SK-N-SH (cell line): Measurements from ENCODE around the gene TMEM256. TPM values are rescaled to one million over a fixed set of nuclear protein-coding genes. Genes with fewer than 3 reads are reported as not detected.

ENCODE experiments used
- CTCF ChIA-PET: fragments of 300-600, 350-600 bp; formaldehyde crosslinking; extraction: SDS; loops from one replicate; lab custom pipeline; 2021; lab: Yijun Ruan, JAX
- POLR2A ChIA-PET: fragments of 350-600 bp; sonication (Branson Sonifier 250); formaldehyde crosslinking; extraction: SDS; loops from one replicate; lab custom pipeline; 2020; ENCODE audit warnings: antibody characterized with exemption, inconsistent platforms; lab: Yijun Ruan, JAX
- DNase-seq: peaks from one replicate; pipeline ENCODE4 v3.0.0; 2012
- H2AFZ ChIP-seq: fragments of 200-600 bp; sonication (generic); 2 replicates; pipeline ENCODE4 v1.8.1; 2016; ENCODE audit warnings: antibody characterized with exemption, mild to moderate bottlenecking, low read depth
- H3F3A ChIP-seq: fragments of 200-600 bp; sonication (generic); replicated peaks from 2 replicates; pipeline ENCODE3; 2016; ENCODE audit warnings: antibody characterized with exemption, mild to moderate bottlenecking; ENCODE audit not compliant: insufficient read depth
- H3K27ac ChIP-seq, 2 experiments: fragments of 200-500 bp in 1 of 2; fragments of 200-600 bp in 1 of 2; sonication (Bioruptor generic) in 1 of 2; sonication (generic), shearing (Covaris generic) in 1 of 2; 2 replicates each; pipeline versions ENCODE4 v1.5.1 to v1.6.1; 2014 to 2016; ENCODE audit warnings: low read depth in 2 of 2, inconsistent platforms in 1 of 2, low read length in 1 of 2, mild to moderate bottlenecking in 1 of 2, mixed read lengths in 1 of 2
- H3K27me3 ChIP-seq: fragments of 200-600 bp; sonication (generic), shearing (Covaris generic); 2 replicates; pipeline ENCODE4 v1.6.1; 2016; ENCODE audit warnings: mixed run types; ENCODE audit not compliant: insufficient read depth
- H3K36me3 ChIP-seq, 2 experiments: fragments of 200-500 bp in 1 of 2; fragments of 200-600 bp in 1 of 2; sonication (Bioruptor generic) in 1 of 2; sonication (generic) in 1 of 2; replicated peaks in 1 of 2; 2 replicates each; pipeline versions ENCODE3 to v1.5.1; 2014 to 2016; ENCODE audit warnings: low read length in 1 of 2, mild to moderate bottlenecking in 1 of 2; ENCODE audit not compliant: insufficient read depth in 2 of 2, control insufficient read depth in 1 of 2
- H3K4me1 ChIP-seq, 2 experiments: fragments of 200-500 bp in 1 of 2; fragments of 200-600 bp in 1 of 2; sonication (Bioruptor generic) in 1 of 2; sonication (generic), shearing (Covaris generic) in 1 of 2; 2 replicates each; pipeline versions ENCODE4 v1.5.1 to v1.6.1; 2014 to 2016; ENCODE audit warnings: low read depth in 1 of 2, low read length in 1 of 2, mixed run types in 1 of 2; ENCODE audit not compliant: insufficient read depth in 2 of 2, control insufficient read depth in 1 of 2
- H3K4me2 ChIP-seq: fragments of 200-600 bp; sonication (generic), shearing (Covaris generic); 2 replicates; pipeline ENCODE4 v1.6.1; 2017; ENCODE audit warnings: mixed run types
- H3K4me3 ChIP-seq, 2 experiments: fragments of 200-500 bp in 1 of 2; fragments of 200-600 bp in 1 of 2; sonication (Bioruptor generic) in 1 of 2; sonication (generic), shearing (Covaris generic) in 1 of 2; 2 replicates each; pipeline versions ENCODE4 v1.5.1 to v1.8.1; 2014 to 2016; ENCODE audit warnings: low read depth in 2 of 2, inconsistent platforms in 1 of 2, low read length in 1 of 2, mild to moderate bottlenecking in 1 of 2, mixed read lengths in 1 of 2, moderate library complexity in 1 of 2
- H3K79me2 ChIP-seq: fragments of 200-600 bp; sonication (generic); 2 replicates; pipeline ENCODE4 v1.8.1; 2017; ENCODE audit warnings: mild to moderate bottlenecking; ENCODE audit not compliant: insufficient read depth
- H3K9ac ChIP-seq: fragments of 200-600 bp; sonication (generic); 2 replicates; pipeline ENCODE4 v1.6.1; 2017; ENCODE audit warnings: mixed run types
- H3K9me2 ChIP-seq: fragments of 200-600 bp; sonication (generic); 2 replicates; pipeline ENCODE4 v1.6.1; 2017; ENCODE audit warnings: mixed run types
- H3K9me3 ChIP-seq: fragments of 200-600 bp; sonication (generic); 2 replicates; pipeline ENCODE4 v1.6.1; 2017; ENCODE audit warnings: mixed run types, mild to moderate bottlenecking, moderate library complexity
- H4K20me1 ChIP-seq: fragments of 200-600 bp; sonication (generic); 2 replicates; pipeline ENCODE4 v1.6.1; 2017; ENCODE audit warnings: mild to moderate bottlenecking, mixed run types; ENCODE audit not compliant: insufficient read depth
- EZH2phosphoT487 ChIP-seq: fragments of 200-600 bp; sonication (generic); IDR thresholded peaks from 2 replicates; pipeline ENCODE4 v1.6.1; 2017; ENCODE audit warnings: low read depth, mixed run types, mild to moderate bottlenecking, antibody characterized with exemption, moderate library complexity, borderline replicate concordance
- FOSL2 ChIP-seq: IDR thresholded peaks from 2 replicates; pipeline ENCODE4 v1.4.0; 2012; ENCODE audit warnings: low read depth, mild to moderate bottlenecking, moderate library complexity, borderline replicate concordance
- FOXJ3 ChIP-seq: sonication (generic); formaldehyde crosslinking; IDR thresholded peaks from 2 replicates; pipeline ENCODE4 v1.5.1; 2020; ENCODE audit warnings: mild to moderate bottlenecking, missing genetic modification reagents
- FOXM1 ChIP-seq: IDR thresholded peaks from 2 replicates; pipeline ENCODE4 v1.4.0; 2012; ENCODE audit warnings: low read depth, mild to moderate bottlenecking
- GATA2 ChIP-seq: sonication (generic); formaldehyde crosslinking; IDR thresholded peaks from 2 replicates; pipeline ENCODE4 v1.5.0; 2020; ENCODE audit warnings: mild to moderate bottlenecking, missing genetic modification reagents
- NFIC ChIP-seq: IDR thresholded peaks from 2 replicates; pipeline ENCODE4 v1.4.0; 2012; ENCODE audit warnings: borderline replicate concordance
- NRF1 ChIP-seq: IDR thresholded peaks from 2 replicates; pipeline ENCODE4 v1.6.1; 2012; ENCODE audit warnings: low read depth, mild to moderate bottlenecking, low read length
- RAD21 ChIP-seq: IDR thresholded peaks from 2 replicates; pipeline ENCODE4 v1.6.1; 2012; ENCODE audit warnings: mild to moderate bottlenecking, low read length
- RCOR1 ChIP-seq: fragments of 150-350 bp; IDR thresholded peaks from 2 replicates; pipeline ENCODE4 v1.6.1; 2017; ENCODE audit warnings: antibody characterized with exemption, low read length
- RXRA ChIP-seq: IDR thresholded peaks from 2 replicates; pipeline ENCODE4 v1.4.0; 2012; ENCODE audit warnings: low read depth, mild to moderate bottlenecking, borderline replicate concordance
- SIN3A ChIP-seq: IDR thresholded peaks from 2 replicates; pipeline ENCODE4 v1.6.1; 2012; ENCODE audit warnings: low read depth, mild to moderate bottlenecking, low read length, moderate library complexity, borderline replicate concordance
- TCF12 ChIP-seq: IDR thresholded peaks from 2 replicates; pipeline ENCODE4 v1.4.0; 2012
- TEAD4 ChIP-seq: IDR thresholded peaks from 2 replicates; pipeline ENCODE4 v1.4.0; 2012; ENCODE audit warnings: mild to moderate bottlenecking, borderline replicate concordance; ENCODE audit not compliant: insufficient read depth
- WGBS: methylation state at CpG from one replicate; pipeline ENCODE4 v1.1.6; 2017; ENCODE audit warnings: low lambda C conversion rate; 5-methylcytosine and 5-hydroxymethylcytosine counted together
- polyA plus RNA-seq, 3 experiments: library from polyadenylated mRNA; depleted of rRNA; stranded (reverse); fragments of >200 nt; gene quantifications; 2 replicates each; pipeline ENCODE4 v1.2.3, GENCODE V29; 2012
- TF ChIP-seq, protein P1 (sequence below): fragments of 150-350 bp; IDR thresholded peaks from 2 replicates; pipeline ENCODE4 v1.6.1; 2017; ENCODE audit warnings: antibody characterized with exemption, low read length, low read depth, borderline replicate concordance
- TF ChIP-seq, protein P2 (sequence below): IDR thresholded peaks from 2 replicates; pipeline ENCODE4 v1.4.0; 2012; ENCODE audit warnings: low read depth
- TF ChIP-seq, protein P3 (sequence below): IDR thresholded peaks from 2 replicates; pipeline ENCODE4 v1.6.1; 2012; ENCODE audit warnings: mild to moderate bottlenecking, low read depth, low read length, moderate library complexity
- TF ChIP-seq, protein P4 (sequence below): IDR thresholded peaks from 2 replicates; pipeline ENCODE4 v1.4.0; 2012; ENCODE audit warnings: low read depth, borderline replicate concordance
- TF ChIP-seq, protein P5 (sequence below): fragments of 150-350 bp; IDR thresholded peaks from 2 replicates; pipeline ENCODE4 v1.6.1; 2016; ENCODE audit warnings: mild to moderate bottlenecking, low read depth, low read length
- TF ChIP-seq, protein P6 (sequence below): IDR thresholded peaks from 2 replicates; pipeline ENCODE4 v1.4.0; 2012; ENCODE audit warnings: low read depth, borderline replicate concordance

The TMEM256 gene
- polyA plus RNA-seq, 1 of the 3 experiments (the other 2 are of a cell fraction), result 213 TPM

DNA sequence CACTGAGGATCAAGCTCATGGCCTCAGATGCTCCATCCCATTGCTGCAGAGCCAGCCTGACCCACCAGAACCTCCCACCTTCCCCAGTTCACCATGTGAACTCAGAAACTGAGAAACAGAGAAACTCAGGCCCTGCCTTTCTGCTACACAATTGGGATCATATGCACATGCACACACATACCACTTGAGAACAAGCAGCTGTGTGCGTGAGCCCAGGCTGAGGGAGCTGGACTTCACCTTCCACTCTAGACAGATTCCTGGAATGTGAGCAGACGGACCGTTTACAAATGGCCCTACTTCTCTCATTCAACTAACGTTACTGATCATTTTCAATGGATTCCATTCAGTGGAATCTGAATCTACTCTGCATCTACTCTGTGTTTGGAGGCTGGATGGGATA lies 19.8 kb upstream of the TMEM256 start (continued):
- TF ChIP-seq RXRA, result no peak
- TF ChIP-seq, protein P1, sequence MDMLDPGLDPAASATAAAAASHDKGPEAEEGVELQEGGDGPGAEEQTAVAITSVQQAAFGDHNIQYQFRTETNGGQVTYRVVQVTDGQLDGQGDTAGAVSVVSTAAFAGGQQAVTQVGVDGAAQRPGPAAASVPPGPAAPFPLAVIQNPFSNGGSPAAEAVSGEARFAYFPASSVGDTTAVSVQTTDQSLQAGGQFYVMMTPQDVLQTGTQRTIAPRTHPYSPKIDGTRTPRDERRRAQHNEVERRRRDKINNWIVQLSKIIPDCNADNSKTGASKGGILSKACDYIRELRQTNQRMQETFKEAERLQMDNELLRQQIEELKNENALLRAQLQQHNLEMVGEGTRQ, result no peak
- no peak for TF ChIP-seq FOXJ3 (CRISPR knock-in tag)
- TF ChIP-seq, protein P2, sequence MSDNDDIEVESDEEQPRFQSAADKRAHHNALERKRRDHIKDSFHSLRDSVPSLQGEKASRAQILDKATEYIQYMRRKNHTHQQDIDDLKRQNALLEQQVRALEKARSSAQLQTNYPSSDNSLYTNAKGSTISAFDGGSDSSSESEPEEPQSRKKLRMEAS, result no peak
- TF ChIP-seq EZH2phosphoT487, result no peak

DNA sequence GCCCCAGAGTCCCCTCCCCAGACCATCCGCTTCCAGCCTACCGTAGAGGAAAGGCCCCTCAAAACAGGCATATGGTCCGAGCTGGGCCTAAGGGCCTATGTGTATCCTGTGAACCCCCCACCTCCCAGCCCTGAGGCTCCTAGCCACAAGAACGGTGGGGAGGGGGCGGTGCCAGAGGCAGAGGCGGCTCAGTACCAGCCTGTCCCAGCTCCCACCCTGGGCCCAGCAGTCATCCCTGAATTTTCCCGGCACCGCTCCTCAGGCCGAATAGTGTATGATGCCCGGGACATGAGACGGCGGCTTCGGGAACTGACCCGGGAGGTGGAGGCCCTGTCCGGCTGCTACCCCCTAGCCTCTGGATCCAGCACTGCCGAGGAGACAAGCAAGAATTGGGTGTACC lies 17.3 kb upstream of the TMEM256 start:
- WGBS, result 98% methylated on average over 16 of the region's 16 CpGs
- Histone ChIP-seq H3K4me2 (no peak overlapping the region), H2AFZ (no peak overlapping the region), H4K20me1 (no peaks in the 10 kb centered on the region), H3K9me2 (no peaks in the 10 kb centered on the region), H3K4me3 (no peak overlapping the region), H3K79me2 (no peaks in the 10 kb centered on the region), H3F3A (no peaks in the 10 kb centered on the region), H3K27ac (no peak overlapping the region), H3K9ac (no peak overlapping the region), H3K9me3 (no peaks in the 10 kb centered on the region), H3K27me3 (no peaks in the 10 kb centered on the region), H3K4me1 (no peaks in the 10 kb centered on the region; a peak in 1 of 4 replicates), H3K36me3 (peaks cover 0 to 12% of the 10 kb centered on the region in 2 experiments)
- no peak for DNase-seq
- ChIA-PET CTCF (interaction anchor here (1.2 to 1.4 kb wide), 3 partner anchors 11 to 18 kb away, joined by 3 to 6 read pairs (median 5); partner anchors contain the start of gene FGF11), POLR2A (interaction anchor here (0.6 to 0.8 kb wide), 2 partner anchors 17 to 115 kb away, joined by 4 to 6 read pairs; partner anchors contain the start of gene TMEM256)
- no peak for TF ChIP-seq RXRA
- TF ChIP-seq, protein P3, sequence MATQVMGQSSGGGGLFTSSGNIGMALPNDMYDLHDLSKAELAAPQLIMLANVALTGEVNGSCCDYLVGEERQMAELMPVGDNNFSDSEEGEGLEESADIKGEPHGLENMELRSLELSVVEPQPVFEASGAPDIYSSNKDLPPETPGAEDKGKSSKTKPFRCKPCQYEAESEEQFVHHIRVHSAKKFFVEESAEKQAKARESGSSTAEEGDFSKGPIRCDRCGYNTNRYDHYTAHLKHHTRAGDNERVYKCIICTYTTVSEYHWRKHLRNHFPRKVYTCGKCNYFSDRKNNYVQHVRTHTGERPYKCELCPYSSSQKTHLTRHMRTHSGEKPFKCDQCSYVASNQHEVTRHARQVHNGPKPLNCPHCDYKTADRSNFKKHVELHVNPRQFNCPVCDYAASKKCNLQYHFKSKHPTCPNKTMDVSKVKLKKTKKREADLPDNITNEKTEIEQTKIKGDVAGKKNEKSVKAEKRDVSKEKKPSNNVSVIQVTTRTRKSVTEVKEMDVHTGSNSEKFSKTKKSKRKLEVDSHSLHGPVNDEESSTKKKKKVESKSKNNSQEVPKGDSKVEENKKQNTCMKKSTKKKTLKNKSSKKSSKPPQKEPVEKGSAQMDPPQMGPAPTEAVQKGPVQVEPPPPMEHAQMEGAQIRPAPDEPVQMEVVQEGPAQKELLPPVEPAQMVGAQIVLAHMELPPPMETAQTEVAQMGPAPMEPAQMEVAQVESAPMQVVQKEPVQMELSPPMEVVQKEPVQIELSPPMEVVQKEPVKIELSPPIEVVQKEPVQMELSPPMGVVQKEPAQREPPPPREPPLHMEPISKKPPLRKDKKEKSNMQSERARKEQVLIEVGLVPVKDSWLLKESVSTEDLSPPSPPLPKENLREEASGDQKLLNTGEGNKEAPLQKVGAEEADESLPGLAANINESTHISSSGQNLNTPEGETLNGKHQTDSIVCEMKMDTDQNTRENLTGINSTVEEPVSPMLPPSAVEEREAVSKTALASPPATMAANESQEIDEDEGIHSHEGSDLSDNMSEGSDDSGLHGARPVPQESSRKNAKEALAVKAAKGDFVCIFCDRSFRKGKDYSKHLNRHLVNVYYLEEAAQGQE, result no peak
- no peak for TF ChIP-seq TEAD4
- TF ChIP-seq TCF12, result no peak
- TF ChIP-seq, protein P1, result no peak
- no peak for TF ChIP-seq NFIC
- no peak for TF ChIP-seq SIN3A
- TF ChIP-seq, protein P4, sequence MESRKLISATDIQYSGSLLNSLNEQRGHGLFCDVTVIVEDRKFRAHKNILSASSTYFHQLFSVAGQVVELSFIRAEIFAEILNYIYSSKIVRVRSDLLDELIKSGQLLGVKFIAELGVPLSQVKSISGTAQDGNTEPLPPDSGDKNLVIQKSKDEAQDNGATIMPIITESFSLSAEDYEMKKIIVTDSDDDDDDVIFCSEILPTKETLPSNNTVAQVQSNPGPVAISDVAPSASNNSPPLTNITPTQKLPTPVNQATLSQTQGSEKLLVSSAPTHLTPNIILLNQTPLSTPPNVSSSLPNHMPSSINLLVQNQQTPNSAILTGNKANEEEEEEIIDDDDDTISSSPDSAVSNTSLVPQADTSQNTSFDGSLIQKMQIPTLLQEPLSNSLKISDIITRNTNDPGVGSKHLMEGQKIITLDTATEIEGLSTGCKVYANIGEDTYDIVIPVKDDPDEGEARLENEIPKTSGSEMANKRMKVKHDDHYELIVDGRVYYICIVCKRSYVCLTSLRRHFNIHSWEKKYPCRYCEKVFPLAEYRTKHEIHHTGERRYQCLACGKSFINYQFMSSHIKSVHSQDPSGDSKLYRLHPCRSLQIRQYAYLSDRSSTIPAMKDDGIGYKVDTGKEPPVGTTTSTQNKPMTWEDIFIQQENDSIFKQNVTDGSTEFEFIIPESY, result no peak
- TF ChIP-seq NRF1, result no peak
- TF ChIP-seq FOSL2, result no peak
- TF ChIP-seq, protein P5, sequence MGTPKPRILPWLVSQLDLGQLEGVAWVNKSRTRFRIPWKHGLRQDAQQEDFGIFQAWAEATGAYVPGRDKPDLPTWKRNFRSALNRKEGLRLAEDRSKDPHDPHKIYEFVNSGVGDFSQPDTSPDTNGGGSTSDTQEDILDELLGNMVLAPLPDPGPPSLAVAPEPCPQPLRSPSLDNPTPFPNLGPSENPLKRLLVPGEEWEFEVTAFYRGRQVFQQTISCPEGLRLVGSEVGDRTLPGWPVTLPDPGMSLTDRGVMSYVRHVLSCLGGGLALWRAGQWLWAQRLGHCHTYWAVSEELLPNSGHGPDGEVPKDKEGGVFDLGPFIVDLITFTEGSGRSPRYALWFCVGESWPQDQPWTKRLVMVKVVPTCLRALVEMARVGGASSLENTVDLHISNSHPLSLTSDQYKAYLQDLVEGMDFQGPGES, result no peak
- TF ChIP-seq GATA2 (CRISPR knock-in tag), result no peak
- TF ChIP-seq, protein P6, sequence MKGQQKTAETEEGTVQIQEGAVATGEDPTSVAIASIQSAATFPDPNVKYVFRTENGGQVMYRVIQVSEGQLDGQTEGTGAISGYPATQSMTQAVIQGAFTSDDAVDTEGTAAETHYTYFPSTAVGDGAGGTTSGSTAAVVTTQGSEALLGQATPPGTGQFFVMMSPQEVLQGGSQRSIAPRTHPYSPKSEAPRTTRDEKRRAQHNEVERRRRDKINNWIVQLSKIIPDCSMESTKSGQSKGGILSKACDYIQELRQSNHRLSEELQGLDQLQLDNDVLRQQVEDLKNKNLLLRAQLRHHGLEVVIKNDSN, result no peak
- no peak for TF ChIP-seq RAD21
- no peak for TF ChIP-seq RCOR1
- no peak for TF ChIP-seq FOXM1
- TF ChIP-seq EZH2phosphoT487, result no peak
